GM13976 (cell line): ENCODE results near the gene R3HCC1L.

ENCODE experiments used
- DNase-seq: peaks from one replicate; pipeline ENCODE4 v3.0.0; 2012; ENCODE audit warnings: low spot score
- in situ Hi-C: fragments of 300-500 bp; cut with MboI; formaldehyde crosslinking; loops from one replicate; pipeline ENCODE4 v1.12.0; 2022; ENCODE audit warnings: low sequenced_read_pairs, mixed read lengths, inconsistent platforms; ENCODE audit not compliant: unreplicated experiment
- TF ChIP-seq, protein P1 (sequence below): IDR thresholded peaks from 2 replicates; pipeline ENCODE4 v1.5.1; 2012; ENCODE audit warnings: borderline replicate concordance, mild to moderate bottlenecking; ENCODE audit not compliant: insufficient read depth; ENCODE audit errors: extremely low read depth, missing control alignments, control extremely low read depth

Gene R3HCC1L

DNA sequence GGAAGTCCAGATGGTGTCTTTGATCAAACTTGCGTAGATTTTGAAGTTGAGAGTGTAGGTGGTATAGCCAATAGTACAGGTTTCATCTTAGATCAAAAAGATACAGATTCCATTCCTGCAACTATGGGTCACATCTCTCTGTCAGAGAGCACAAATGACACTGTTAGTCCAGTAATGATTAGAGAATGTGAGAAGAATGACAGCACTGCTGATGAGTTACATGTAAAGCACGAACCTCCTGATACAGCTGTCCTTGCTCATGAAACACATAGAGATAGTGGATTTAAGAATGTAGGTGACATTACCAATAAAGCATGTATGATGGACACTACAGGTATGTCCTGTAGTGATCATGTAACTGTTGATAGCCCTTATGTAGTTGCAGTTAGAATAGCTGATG is 74.5 kb downstream of the R3HCC1L start:
- in situ Hi-C loops, result no loop called here
- DNase-seq, result no peak
- TF ChIP-seq, protein P1, sequence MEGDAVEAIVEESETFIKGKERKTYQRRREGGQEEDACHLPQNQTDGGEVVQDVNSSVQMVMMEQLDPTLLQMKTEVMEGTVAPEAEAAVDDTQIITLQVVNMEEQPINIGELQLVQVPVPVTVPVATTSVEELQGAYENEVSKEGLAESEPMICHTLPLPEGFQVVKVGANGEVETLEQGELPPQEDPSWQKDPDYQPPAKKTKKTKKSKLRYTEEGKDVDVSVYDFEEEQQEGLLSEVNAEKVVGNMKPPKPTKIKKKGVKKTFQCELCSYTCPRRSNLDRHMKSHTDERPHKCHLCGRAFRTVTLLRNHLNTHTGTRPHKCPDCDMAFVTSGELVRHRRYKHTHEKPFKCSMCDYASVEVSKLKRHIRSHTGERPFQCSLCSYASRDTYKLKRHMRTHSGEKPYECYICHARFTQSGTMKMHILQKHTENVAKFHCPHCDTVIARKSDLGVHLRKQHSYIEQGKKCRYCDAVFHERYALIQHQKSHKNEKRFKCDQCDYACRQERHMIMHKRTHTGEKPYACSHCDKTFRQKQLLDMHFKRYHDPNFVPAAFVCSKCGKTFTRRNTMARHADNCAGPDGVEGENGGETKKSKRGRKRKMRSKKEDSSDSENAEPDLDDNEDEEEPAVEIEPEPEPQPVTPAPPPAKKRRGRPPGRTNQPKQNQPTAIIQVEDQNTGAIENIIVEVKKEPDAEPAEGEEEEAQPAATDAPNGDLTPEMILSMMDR, result no peak

DNA sequence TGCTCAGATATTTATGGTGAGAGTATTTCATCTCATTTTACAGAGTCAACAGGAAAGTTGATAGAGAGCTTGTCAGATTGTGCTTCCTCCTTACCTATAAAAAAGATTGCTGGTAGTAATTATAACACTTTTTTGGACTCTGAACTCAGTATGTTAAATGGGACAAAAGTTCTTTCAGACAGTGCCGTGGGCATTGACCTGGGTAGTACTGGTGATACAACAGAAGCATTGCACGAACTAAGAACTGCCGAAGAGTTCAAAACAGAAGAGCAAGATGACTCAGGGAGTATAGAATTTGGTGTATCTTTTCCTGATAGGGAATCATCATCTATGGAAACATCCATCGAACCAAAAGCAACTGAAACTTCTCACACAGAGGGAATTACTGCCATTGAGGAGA is 75.0 kb downstream of the R3HCC1L start:
- no peak for DNase-seq
- in situ Hi-C loops, result no loop called here
- TF ChIP-seq, protein P1, result no peak

DNA sequence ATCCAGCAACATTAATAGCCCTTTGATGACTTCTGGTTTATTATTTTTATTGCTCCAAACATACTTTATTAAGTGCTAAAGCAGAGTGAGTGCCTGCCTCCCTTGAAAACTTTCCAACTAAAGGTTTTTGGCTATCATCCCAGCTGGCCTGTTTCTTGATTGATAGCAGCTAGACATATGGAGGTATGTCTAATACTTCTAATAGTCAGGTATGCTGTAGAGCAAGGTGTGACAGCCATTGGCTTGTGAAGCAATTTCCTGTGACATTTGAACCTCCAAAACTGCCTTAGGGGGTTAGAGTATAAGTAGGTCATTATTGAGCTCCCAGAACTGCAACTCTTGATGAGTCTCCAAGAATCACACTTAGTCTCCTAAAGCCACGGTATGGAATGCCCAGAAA is 77.7 kb downstream of the R3HCC1L start:
- in situ Hi-C loops, result no loop called here
- no peak for DNase-seq
- TF ChIP-seq, protein P1, result no peak

DNA sequence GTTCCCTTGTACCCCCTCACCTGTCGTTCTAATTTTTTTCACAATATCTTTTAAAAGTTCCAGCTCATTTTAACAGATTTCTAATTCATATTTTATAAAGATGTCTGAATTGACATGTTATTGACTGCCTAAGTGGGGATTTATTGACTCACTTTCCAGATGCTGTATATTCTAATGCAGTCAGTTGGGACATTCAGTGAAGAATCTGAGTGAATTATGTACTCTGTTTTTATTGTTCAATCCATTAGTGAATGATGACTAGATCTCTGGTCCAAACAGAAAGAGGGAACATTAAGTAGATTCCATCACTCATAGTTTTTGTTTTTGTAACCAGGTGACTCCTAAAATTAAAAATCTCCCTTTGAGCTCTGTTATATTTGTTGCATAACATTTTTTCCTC is 79.3 kb downstream of the R3HCC1L start:
- DNase-seq, result no peak
- TF ChIP-seq, protein P1, result no peak
- in situ Hi-C loops, result no loop called here

DNA sequence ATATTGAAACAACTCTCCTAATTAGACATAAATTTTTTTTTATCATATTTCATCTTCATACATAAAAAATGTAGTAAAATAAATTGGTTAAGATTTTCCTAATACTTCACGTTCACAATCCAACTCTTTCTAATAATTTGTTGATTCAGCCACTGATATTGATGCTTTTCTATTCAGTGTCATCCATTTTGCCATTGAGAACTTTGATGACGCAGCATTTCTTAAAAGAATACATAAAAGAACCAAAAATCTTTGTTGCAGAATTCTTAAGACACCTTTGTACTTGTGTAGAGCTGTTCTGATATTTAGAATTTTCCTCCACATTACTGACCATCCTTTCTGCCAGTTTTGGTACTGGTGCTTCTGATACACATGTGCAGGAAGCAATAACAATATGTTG is 80.9 kb downstream of the R3HCC1L start:
- no peak for DNase-seq
- TF ChIP-seq, protein P1, result no peak
- in situ Hi-C loops, result no loop called here

DNA sequence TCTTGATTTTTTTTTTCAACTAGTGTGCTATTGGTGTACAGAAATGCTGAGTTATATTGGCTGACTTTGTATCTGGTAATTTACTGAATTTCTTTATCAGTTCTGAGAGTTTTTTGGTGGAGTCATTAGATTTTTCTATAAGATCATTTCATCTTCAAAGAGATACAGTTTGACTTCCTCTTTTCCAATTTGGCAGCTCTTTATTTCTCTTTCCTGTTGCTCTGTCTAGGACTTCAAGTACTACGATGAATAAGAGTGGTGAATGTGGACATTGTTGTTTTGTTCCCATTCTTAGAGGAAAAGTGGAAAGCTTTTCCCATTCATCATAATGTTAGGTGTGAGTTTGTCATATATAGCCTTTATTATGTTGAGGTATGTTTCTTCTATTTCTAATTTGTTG is 83.3 kb downstream of the R3HCC1L start:
- TF ChIP-seq, protein P1, result no peak
- no peak for DNase-seq
- in situ Hi-C loops, result no loop called here

DNA sequence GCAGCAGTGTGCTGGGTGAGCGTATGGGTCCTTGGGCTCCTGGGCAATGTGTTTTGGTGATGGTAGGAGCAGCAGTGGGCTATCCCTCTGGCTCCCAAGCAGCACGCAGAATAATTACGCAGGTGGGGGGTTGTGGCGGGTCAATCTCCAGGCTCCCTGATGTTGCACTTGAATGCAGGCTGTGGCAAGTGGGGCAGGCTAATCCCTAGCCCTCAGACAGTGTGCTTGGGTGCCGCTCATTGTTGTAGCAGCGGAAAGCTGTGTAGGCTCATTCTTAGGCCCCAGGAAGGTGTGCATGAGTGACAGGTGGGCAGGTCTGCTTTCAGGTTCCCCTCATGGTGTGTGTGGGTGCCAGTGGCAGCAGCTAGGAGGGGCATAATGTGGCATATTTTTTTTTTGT is 89.4 kb downstream of the R3HCC1L start:
- in situ Hi-C loops, result no loop called here
- no peak for DNase-seq
- TF ChIP-seq, protein P1, result no peak
